Measurements from ENCODE around the gene SYPL1.

Gene SYPL1

DNA sequence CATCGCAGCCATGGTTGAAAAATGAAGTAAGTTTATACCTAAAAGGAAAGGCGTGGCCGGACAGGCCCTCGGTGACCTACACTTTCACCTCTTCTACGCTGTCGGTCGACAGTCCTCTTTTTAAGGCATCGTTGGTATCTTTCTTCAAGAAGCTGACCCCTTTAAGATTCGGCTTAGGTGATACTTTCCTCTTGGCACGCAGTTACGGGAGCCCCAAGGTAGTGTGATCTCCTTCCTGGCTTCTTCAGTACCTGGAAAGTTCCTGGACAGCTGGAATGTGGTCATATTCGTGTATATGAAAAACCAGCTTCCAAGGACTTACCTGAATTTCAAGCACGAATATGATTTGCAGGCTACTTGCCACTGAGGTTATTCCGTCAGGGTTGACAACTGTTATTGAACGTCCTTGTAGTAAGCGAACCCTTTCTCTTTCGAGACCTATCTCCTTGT, 885 bp upstream of the SYPL1 start:
- TF ChIP-seq, protein P1, sequence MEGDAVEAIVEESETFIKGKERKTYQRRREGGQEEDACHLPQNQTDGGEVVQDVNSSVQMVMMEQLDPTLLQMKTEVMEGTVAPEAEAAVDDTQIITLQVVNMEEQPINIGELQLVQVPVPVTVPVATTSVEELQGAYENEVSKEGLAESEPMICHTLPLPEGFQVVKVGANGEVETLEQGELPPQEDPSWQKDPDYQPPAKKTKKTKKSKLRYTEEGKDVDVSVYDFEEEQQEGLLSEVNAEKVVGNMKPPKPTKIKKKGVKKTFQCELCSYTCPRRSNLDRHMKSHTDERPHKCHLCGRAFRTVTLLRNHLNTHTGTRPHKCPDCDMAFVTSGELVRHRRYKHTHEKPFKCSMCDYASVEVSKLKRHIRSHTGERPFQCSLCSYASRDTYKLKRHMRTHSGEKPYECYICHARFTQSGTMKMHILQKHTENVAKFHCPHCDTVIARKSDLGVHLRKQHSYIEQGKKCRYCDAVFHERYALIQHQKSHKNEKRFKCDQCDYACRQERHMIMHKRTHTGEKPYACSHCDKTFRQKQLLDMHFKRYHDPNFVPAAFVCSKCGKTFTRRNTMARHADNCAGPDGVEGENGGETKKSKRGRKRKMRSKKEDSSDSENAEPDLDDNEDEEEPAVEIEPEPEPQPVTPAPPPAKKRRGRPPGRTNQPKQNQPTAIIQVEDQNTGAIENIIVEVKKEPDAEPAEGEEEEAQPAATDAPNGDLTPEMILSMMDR (conservative IDR thresholded peaks at IDR 0.05; ENCODE audit: low read depth, low read length): no peak
- no peak for DNase-seq (ENCODE audit: low read depth)
- no peak overlapping the region for H3K4me3 ChIP-seq (ENCODE audit: low read length)

- DNase-seq (ENCODE audit: low read depth): no peak
- H3K4me3 ChIP-seq (ENCODE audit: low read length): peak overlapping the region; percentile 73
- TF ChIP-seq, protein P1 (conservative IDR thresholded peaks at IDR 0.05; ENCODE audit: low read depth, low read length): no peak
These were observed 426 bp downstream of the SYPL1 start for GRCh38 chr7:106111655-106112117.

DNA sequence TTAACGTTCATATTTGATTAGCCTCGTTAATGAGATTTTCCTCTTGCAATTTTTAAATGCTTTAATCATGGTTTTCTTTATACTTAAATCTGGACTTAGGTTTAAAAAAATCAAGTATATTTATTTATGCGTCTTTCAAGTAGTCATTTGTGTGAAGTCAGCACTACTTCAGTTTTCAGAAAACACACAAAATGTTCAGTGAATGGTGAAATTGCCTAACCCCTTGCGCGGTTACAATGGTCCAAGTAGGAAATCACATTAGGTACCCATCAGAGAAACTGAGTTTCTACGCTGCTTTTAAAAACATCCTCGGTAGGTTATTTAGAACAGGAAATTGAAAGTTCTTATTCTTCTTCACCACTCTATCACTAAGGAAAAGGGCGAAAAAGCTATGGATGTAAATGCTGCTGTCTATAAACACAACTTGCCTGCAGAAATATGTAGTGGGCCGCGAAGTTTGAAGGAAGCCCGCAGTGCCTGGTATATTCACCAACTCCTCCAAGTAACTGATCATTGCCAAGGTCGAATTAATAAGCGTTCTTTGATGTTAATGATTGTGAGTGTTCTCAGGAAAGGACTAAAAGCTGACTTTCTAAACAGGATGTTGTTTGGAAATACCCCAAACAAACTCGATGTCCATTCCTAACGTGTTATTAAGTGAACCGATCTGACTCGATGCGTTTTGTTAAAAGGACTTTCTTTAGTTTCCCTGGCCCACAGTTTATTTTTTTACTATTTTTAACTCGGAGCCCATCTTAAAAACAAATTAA, 1.0 kb downstream of the SYPL1 start:
- TF ChIP-seq, protein P1 (conservative IDR thresholded peaks at IDR 0.05; ENCODE audit: low read depth, low read length): no peak
- DNase-seq (ENCODE audit: low read depth): no peak
- peak overlapping the region; percentile 73 for H3K4me3 ChIP-seq (ENCODE audit: low read length)

DNA sequence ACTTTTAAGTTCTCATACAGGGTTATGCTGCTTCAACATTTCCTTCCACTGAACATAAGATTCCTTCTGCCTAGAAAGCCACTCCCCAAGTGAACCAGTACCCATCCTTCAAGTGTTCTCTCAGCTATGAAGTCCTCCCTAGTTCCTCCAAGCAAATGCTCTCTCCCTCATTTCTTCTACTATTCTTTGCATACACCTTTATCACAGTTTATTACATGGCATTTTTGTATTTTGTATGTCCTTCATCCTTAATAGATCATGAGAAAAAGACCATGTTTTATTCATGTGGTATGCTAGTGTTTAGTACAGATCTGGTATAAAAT, 1.9 kb downstream of the SYPL1 start:
- no peak for DNase-seq (ENCODE audit: low read depth)
- TF ChIP-seq, protein P1 (conservative IDR thresholded peaks at IDR 0.05; ENCODE audit: low read depth, low read length): no peak
- peak overlapping the region; percentile 8 for H3K4me3 ChIP-seq (ENCODE audit: low read length)

GRCh38 chr7:106109521-106110237, 2.4 kb downstream of the SYPL1 start:
- H3K4me3 ChIP-seq (ENCODE audit: low read length): no peak overlapping the region
- TF ChIP-seq, protein P1 (conservative IDR thresholded peaks at IDR 0.05; ENCODE audit: low read depth, low read length): no peak
- no peak for DNase-seq (ENCODE audit: low read depth)

GRCh38 chr7:106108991-106109390, 3.1 kb downstream of the SYPL1 start:
- DNase-seq (ENCODE audit: low read depth): no peak
- TF ChIP-seq, protein P1 (conservative IDR thresholded peaks at IDR 0.05; ENCODE audit: low read depth, low read length): no peak
- no peak overlapping the region for H3K4me3 ChIP-seq (ENCODE audit: low read length)

Data from retinal pigment epithelial cell (primary cell).